Right lobe of liver (tissue), 4 donors: Measurements from ENCODE around the gene FCMR.
"Not testable (repeated sequence)": the region's sequence is repeated elsewhere in the genome, so short reads cannot be mapped to it uniquely, and the experiment has no call there.

ENCODE experiments used
- POLR2A ChIP-seq: fragments of 450-650 bp; IDR thresholded peaks from one replicate; pipeline ENCODE4 v1.6.1; 2017; ENCODE audit warnings: antibody characterized with exemption, mild to moderate bottlenecking
- TF ChIP-seq, protein P1 (sequence below), 4 donors: fragments of 200-600 bp in 3 of 4; fragments of 450-650 bp in 1 of 4; IDR thresholded peaks; one replicate each; pipeline versions ENCODE4 v1.5.1 to v1.8.0; 2016 to 2022; ENCODE audit warnings: antibody characterized with exemption in 4 of 4, mild to moderate bottlenecking in 2 of 4
- donor health status: DM: no; HTN: no; CAD: no.
- donor health status: DM: no; HTN: no; CAD: no.
- donor health status: DM: no; HTN: yes; CAD: no.

DNA sequence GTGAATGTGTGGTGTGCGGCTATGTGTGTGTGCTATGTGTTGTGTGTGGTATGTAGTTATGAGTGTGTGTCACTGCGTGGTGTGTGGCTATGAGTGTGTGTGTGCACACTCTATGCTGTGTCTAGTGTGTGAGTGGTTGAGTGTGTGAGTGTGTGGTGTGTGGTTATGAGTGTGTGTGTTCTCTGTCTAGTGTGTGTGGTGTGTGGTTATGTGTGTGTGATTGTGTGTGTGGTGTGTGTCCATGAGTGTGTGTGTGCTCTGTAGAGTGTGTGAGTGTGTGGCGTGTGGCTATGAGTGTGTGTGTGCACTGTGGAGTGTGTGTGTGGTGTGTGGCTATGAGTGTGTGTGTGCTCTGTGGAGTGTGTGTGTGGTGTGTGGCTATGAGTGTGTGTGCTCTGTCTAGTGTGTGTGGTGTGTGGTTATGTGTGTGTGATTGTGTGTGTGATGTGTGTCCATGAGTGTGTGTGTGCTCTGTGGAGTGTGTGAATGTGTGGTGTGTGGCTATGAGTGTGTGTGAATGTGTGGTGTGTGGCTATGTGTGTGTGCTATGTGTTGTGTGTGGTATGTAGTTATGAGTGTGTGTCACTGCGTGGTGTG is 2.3 kb upstream of the FCMR start:
- not testable (repeated sequence) for TF ChIP-seq POLR2A
- TF ChIP-seq, protein P1, sequence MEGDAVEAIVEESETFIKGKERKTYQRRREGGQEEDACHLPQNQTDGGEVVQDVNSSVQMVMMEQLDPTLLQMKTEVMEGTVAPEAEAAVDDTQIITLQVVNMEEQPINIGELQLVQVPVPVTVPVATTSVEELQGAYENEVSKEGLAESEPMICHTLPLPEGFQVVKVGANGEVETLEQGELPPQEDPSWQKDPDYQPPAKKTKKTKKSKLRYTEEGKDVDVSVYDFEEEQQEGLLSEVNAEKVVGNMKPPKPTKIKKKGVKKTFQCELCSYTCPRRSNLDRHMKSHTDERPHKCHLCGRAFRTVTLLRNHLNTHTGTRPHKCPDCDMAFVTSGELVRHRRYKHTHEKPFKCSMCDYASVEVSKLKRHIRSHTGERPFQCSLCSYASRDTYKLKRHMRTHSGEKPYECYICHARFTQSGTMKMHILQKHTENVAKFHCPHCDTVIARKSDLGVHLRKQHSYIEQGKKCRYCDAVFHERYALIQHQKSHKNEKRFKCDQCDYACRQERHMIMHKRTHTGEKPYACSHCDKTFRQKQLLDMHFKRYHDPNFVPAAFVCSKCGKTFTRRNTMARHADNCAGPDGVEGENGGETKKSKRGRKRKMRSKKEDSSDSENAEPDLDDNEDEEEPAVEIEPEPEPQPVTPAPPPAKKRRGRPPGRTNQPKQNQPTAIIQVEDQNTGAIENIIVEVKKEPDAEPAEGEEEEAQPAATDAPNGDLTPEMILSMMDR (IDR thresholded peaks at IDR 0.05) = not testable (repeated sequence)
